IPS-18a (cell line): ENCODE data around the gene TNPO3.
A peak's percentile ranks its signal among the peaks of the same experiment; 100 is the strongest.

ENCODE experiments used
- H3K27ac ChIP-seq: one replicate; pipeline ENCODE4 v1.5.1; 2013; ENCODE audit warnings: low read length
- H3K27me3 ChIP-seq: one replicate; pipeline ENCODE4 v1.6.1; 2013; ENCODE audit warnings: mild to moderate bottlenecking, low read length; ENCODE audit not compliant: control insufficient read depth, insufficient read depth
- H3K36me3 ChIP-seq: one replicate; pipeline ENCODE4 v1.6.1; 2013; ENCODE audit warnings: low read depth, low read length; ENCODE audit not compliant: control insufficient read depth
- H3K4me1 ChIP-seq: one replicate; pipeline ENCODE4 v1.6.1; 2013; ENCODE audit warnings: low read depth, low read length; ENCODE audit not compliant: control insufficient read depth
- H3K4me3 ChIP-seq: one replicate; pipeline ENCODE4 v1.5.1; 2013; ENCODE audit warnings: low read length
- H3K9ac ChIP-seq: one replicate; pipeline ENCODE4 v1.6.1; 2013; ENCODE audit warnings: mild to moderate bottlenecking, low read length, moderate library complexity
- H3K9me3 ChIP-seq: one replicate; pipeline ENCODE4 v1.6.1; 2013; ENCODE audit warnings: low read depth, low read length; ENCODE audit not compliant: control insufficient read depth

TNPO3 gene

DNA sequence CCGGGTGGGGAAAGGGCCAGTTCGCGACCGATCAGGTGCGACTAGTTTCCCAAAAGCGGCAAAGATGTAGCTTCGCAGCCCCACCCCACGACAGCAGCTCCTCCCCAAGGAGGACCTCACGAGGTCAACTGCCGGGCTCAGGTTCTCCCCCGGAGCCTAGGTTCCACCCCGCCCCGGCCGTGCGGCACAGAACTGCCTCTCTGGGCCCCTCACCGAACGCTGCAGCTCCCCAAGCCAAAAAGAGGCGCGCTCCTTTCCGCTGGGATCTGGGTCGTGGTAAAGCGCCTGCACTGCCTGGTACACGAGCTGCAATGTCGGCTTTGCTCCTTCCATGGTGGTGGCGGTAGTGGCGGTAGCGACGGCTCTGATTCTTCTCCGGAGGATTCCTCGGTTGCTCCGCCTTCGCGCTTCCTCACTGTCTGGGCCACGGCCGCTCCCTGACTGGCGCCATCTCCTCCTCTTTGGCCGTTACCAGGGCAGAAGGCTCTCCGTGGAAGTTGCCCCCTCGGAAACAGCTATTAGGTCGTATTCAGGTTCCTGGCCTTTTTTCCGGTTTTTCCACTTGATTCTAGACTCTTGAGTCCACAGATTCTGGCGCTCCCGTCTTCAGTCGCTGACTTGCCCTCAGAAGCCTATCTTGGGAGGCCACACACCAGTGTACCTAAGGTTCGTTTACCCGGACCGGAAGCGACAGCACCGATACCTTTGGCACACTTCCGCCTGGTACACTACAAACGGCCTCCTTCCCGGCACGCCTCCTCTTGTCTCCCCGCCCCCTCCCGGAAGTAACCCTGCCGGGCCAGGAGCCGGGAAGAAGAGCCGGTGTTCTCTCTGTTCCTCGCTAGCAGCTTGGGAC is at the start of gene TNPO3:
Gene TNPO3 (minus strand): TSS at position 674 of the 856 bp plus-strand sequence. CDS start 341 bp downstream, at position 333.
- Histone ChIP-seq H3K36me3 (peaks cover 2% of the 10 kb centered on the region), H3K4me3 (peak within 1 kb of the TSS; percentile 100), H3K9ac (peak within 1 kb of the TSS; percentile 96), H3K27me3 (no peaks in the 10 kb centered on the region), H3K27ac (peak within 1 kb of the TSS; percentile 93), H3K9me3 (no peaks in the 10 kb centered on the region), H3K4me1 (peaks cover 7% of the 10 kb centered on the region)

DNA sequence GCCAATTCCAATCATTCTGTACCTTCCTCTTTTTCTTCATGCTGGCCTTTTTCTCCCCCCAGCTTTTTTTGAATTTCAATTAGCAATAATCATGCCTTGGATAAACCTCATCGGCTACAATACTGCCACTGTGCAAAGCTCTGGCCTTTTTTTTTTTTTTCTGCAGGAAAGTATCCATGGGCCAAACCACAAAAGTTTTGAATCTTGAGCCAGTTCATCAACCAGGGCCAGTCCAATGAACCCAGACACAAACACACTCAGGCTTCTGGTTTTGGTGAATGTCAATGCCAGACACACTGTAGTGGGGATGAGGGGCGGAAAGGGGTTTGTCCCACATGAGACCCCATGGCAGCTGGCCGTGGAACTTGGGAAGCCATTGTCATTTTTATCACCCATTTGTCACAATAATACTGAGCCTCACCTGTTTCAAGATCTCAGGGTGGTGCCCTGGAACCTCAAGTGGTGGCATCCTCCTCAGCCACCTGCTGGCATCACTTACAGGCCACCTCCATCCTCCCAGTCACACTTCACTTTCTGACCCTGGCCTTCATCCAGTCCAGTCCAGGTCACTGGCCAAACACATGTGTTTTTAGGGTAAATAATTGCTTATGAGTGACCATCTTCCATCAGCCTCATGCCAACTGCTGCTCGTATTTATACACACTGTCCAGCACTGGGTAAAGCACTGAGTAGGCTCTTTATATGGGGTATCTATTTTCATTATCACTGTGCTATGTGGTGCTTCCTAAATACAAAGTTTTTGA is 48.8 kb upstream of the TNPO3 start:
- Histone ChIP-seq H3K27me3 (no peaks in the 10 kb centered on the region), H3K4me3 (no peak overlapping the region), H3K4me1 (no peaks in the 10 kb centered on the region), H3K9me3 (no peaks in the 10 kb centered on the region), H3K27ac (no peak overlapping the region), H3K36me3 (no peaks in the 10 kb centered on the region), H3K9ac (no peak overlapping the region)

DNA sequence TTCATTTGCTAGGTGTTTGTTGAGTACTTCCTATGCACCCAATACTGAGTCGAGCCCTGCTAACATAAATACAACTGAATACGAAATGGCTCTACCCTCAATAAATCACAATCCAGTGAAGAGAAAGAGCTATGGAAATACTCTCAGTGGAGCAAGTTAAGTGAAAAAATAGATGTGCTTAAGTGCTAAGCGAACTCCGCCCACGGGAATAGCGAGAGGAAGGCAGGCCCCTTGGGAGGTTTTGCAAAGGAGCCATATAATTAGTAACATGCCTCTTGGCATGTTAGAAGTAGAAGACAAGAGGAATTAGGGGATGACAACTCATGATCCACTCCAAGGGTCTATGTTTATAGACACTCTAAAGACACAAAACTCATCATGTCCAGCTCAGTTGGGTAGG is 46.8 kb upstream of the TNPO3 start:
- no peaks in the 10 kb centered on the region for H3K27me3 ChIP-seq
- H3K4me3 ChIP-seq: no peak overlapping the region
- no peak overlapping the region for H3K9ac ChIP-seq
- H3K4me1 ChIP-seq: no peaks in the 10 kb centered on the region
- H3K27ac ChIP-seq: no peak overlapping the region
- H3K9me3 ChIP-seq: no peaks in the 10 kb centered on the region
- H3K36me3 ChIP-seq: no peaks in the 10 kb centered on the region

GRCh38 chr7:129100827-129101166 is 45.9 kb upstream of the TNPO3 start:
- H3K27me3 ChIP-seq: no peaks in the 10 kb centered on the region
- H3K27ac ChIP-seq: no peak overlapping the region
- no peak overlapping the region for H3K4me3 ChIP-seq
- no peak overlapping the region for H3K9ac ChIP-seq
- no peaks in the 10 kb centered on the region for H3K36me3 ChIP-seq
- H3K9me3 ChIP-seq: no peaks in the 10 kb centered on the region
- H3K4me1 ChIP-seq: no peaks in the 10 kb centered on the region

DNA sequence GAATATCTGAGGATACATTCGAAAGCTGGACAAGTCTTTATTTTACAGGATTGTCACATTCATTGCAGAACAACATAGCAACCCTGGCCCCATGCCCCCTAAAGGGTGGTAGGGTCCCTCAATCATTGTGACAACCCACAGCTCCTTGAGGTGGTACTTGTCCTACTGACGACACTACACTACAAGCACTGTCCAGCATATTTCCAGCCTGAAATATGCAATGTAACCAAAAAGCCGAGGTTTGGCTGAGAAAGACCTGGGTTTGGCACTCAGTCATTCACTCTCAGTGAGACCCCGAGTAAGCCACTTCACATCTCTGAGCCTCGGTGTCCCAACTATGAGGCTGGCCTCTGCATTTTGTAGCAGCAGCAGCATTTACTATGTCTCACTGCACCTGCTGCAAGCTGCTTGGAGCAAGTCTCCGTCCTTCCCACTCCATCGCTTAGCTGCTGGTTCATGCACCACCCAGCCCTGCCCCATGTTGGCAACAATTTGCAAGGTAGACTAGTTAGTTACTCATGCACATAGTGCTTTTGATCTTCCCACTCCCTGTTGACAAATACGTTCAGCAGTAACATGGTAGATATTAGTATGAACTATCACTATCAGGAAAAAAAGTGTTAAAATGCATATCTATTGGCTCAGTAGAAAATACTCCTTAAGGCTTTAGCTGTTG is 43.6 kb upstream of the TNPO3 start:
- Histone ChIP-seq H3K27ac (no peak overlapping the region), H3K27me3 (no peaks in the 10 kb centered on the region)

GRCh38 chr7:129095258-129095657 is 40.3 kb upstream of the TNPO3 start:
- Histone ChIP-seq H3K36me3 (no peaks in the 10 kb centered on the region), H3K9ac (no peak overlapping the region), H3K4me1 (no peaks in the 10 kb centered on the region), H3K9me3 (no peaks in the 10 kb centered on the region), H3K27me3 (no peaks in the 10 kb centered on the region), H3K27ac (no peak overlapping the region), H3K4me3 (no peak overlapping the region)

More for the DNA sequence above, 43.6 kb upstream of the TNPO3 start:
- H3K36me3 ChIP-seq: no peaks in the 10 kb centered on the region
- H3K9me3 ChIP-seq: no peaks in the 10 kb centered on the region
- H3K4me3 ChIP-seq: no peak overlapping the region
- no peak overlapping the region for H3K9ac ChIP-seq
- no peaks in the 10 kb centered on the region for H3K4me1 ChIP-seq

DNA sequence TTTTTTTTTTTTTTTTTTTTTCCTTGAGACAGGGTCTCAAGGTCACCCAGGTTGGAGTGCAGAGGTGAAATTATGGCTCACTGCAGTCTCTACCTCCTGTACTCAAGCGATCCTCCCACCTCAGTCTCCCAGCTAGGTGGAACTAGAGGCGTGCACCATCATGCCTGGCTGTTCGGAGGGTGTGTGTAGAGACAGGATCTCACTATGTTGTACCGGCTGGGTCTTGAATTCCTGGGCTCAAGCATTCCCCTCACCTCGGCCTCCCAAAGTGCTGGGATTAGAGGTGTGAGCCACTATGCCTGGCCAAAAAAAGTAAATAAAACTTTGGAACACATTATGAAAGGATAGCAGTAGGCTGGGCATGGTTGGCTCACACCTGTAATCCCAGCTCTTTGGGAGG is 39.6 kb upstream of the TNPO3 start:
- Histone ChIP-seq H3K27me3 (no peaks in the 10 kb centered on the region), H3K27ac (no peak overlapping the region), H3K36me3 (no peaks in the 10 kb centered on the region), H3K9me3 (no peaks in the 10 kb centered on the region), H3K4me1 (no peaks in the 10 kb centered on the region), H3K9ac (no peak overlapping the region), H3K4me3 (no peak overlapping the region)

DNA sequence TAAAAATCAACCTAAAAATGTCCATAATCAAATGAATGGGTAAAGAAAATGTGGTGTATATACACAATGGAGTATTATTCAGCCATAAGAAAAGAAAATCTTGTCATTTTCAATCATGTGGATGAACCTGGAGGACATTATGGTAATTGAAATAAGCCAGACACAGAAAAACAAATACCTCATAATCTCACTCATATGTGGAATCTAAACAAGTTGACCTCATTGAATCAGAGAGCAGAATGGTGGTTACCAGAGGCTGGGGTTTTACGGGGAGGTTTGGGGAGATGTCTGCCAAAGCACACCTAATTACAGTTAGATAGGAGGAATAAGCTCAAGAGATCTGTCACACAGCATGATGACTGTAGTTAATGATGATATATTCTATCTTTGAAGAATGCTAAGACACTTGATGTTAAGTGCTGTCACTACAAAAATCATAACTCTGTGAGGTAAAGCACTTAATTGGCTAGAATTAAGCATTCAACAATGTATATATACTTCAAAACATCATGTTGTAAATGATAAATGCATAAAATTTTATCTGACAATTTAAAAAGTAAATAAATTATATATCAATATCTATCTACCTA is 39.1 kb upstream of the TNPO3 start:
- H3K4me1 ChIP-seq: no peaks in the 10 kb centered on the region

DNA sequence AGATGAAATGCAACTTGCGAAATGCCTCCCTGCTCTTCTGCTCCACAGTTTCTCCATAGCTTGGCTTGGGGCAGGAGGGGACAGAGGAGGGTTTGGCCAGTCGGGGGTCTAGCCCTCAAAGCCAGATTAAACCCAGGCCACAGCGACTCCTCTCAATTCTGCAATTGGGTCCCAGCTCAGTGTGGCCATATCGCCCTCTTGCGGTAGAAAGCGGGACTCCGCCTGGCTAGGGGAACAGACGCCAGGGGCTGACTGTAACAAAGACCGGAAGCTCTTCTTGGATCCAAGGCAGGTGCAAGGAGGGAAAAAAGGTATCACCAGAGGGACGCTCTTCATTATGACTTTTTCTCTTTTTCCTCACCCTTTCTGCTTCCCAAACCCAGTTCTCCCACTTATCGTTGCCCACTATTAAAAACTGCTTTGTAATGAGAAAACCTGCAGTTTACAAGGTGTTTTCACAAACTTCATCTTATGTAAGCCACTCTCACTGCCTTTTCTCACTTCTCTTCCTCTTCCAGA is 36.6 kb upstream of the TNPO3 start:
- no peak overlapping the region for H3K4me3 ChIP-seq
- H3K4me1 ChIP-seq: no peaks in the 10 kb centered on the region
- no peak overlapping the region for H3K9ac ChIP-seq
- no peaks in the 10 kb centered on the region for H3K9me3 ChIP-seq
- H3K27ac ChIP-seq: no peak overlapping the region
- no peaks in the 10 kb centered on the region for H3K36me3 ChIP-seq
- no peaks in the 10 kb centered on the region for H3K27me3 ChIP-seq

More for the DNA sequence above, 39.1 kb upstream of the TNPO3 start:
- H3K4me3 ChIP-seq: no peak overlapping the region
- no peaks in the 10 kb centered on the region for H3K36me3 ChIP-seq
- no peaks in the 10 kb centered on the region for H3K9me3 ChIP-seq
- no peak overlapping the region for H3K9ac ChIP-seq
- H3K27ac ChIP-seq: no peak overlapping the region
- H3K27me3 ChIP-seq: no peaks in the 10 kb centered on the region

GRCh38 chr7:129090300-129090907 is 35.5 kb upstream of the TNPO3 start:
- no peaks in the 10 kb centered on the region for H3K36me3 ChIP-seq
- H3K9me3 ChIP-seq: no peaks in the 10 kb centered on the region
- H3K27ac ChIP-seq: no peak overlapping the region
- H3K9ac ChIP-seq: no peak overlapping the region
- H3K27me3 ChIP-seq: no peaks in the 10 kb centered on the region
- no peaks in the 10 kb centered on the region for H3K4me1 ChIP-seq
- no peak overlapping the region for H3K4me3 ChIP-seq
